Central memory CD8-positive, alpha-beta T cell (primary cell): ENCODE measurements around the gene HMCN2.
A peak's percentile ranks its signal among the peaks of the same experiment; 100 is the strongest.
"Not testable (repeated sequence)": the region's sequence is repeated elsewhere in the genome, so short reads cannot be mapped to it uniquely, and the experiment has no call there.

Source experiments
- ATAC-seq: fragments of 150-1000 bp; cut with Tn5 transposase; replicated peaks from 2 replicates; pipeline ENCODE4 v1.10.0; 2022; ENCODE audit warnings: mild to moderate bottlenecking, moderate FRiP score, moderate number of reproducible peaks; ENCODE audit not compliant: poor library complexity, severe bottlenecking; ENCODE audit errors: extremely low read depth
- DNase-seq, 2 donors: peaks; one replicate each; pipeline ENCODE4 v3.0.0; 2021; ENCODE audit warnings: low spot score in 2 of 2
- H3K27ac Mint-ChIP-seq: one replicate; pipeline ENCODE4 v1.8.0; 2022; ENCODE audit warnings: low read depth, mild to moderate bottlenecking, moderate library complexity, mixed read lengths
- H3K27me3 Mint-ChIP-seq: one replicate; pipeline ENCODE4 v1.8.0; 2022; ENCODE audit warnings: mixed read lengths
- H3K36me3 Mint-ChIP-seq: one replicate; pipeline ENCODE4 v1.8.0; 2022; ENCODE audit warnings: mild to moderate bottlenecking, moderate library complexity, mixed read lengths; ENCODE audit not compliant: insufficient read depth
- H3K4me1 Mint-ChIP-seq: one replicate; pipeline ENCODE4 v1.8.0; 2022; ENCODE audit warnings: mixed read lengths
- H3K4me3 Mint-ChIP-seq: one replicate; pipeline ENCODE4 v1.8.0; 2022; ENCODE audit warnings: mild to moderate bottlenecking, moderate library complexity, mixed read lengths
- H3K9me3 Mint-ChIP-seq: one replicate; pipeline ENCODE4 v1.8.0; 2022; ENCODE audit warnings: mixed read lengths

The HMCN2 gene

DNA sequence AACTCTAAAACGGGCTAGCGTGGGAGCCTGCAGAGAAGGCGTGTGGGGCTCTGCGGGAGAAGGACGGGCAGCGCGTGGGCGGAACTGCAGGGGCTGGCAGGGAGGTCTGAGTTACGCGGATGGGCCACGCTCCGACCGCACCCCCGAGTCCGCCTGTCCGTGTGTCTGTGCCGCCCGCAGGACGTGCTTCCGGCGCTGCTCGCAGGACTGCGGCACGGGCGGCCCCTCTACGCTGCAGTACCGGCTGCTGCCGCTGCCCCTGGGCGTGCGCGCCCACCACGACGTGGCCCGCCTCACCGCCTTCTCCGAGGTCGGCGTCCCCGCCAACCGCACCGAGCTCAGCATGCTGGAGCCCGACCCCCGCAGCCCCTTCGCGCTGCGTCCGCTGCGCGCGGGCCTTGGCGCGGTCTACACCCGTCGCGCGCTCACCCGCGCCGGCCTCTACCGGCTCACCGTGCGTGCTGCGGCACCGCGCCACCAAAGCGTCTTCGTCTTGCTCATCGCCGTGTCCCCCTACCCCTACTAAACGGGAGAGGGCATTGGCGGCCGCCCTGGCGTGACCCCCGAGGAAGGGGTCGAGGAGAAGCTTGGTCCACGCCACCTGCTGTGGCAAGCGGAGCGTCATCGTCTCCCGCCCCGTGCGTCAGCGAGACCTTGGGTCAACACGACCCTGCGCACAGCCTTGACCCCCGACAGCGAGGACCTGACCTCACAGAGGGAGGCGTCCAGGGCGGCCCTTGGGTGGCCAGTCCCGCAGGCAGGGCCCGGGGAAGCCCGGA is 167.8 kb downstream of the HMCN2 start:
- Mint-ChIP-seq H3K36me3 (no peaks in the 10 kb centered on the region), H3K4me3 (peak overlapping the region; percentile 20), H3K9me3 (no peaks in the 10 kb centered on the region), H3K4me1 (no peaks in the 10 kb centered on the region), H3K27ac (no peak overlapping the region), H3K27me3 (peaks cover 80% of the 10 kb centered on the region)
- ATAC-seq (peak; percentile 40), DNase-seq (no peak)

DNA sequence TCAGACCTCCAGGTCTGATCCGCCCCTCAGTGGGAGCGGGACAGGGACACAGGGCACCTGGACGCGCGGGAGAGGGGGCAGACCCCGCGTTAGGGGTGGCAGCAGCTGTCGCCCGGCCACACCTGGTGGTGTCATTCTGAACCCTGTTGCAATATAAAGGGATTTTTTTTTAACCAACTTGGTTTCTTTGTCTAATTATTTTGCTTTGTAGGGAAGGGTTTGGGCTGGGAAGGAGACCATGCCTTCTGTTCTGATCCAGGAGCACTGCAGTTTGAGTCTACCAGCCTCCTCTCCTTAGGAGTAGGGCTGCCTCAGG is 168.3 kb downstream of the HMCN2 start:
- H3K4me3 Mint-ChIP-seq = no peak overlapping the region
- peaks cover 81% of the 10 kb centered on the region for H3K27me3 Mint-ChIP-seq

GRCh38 chr9:130434656-130435055 is 169.1 kb downstream of the HMCN2 start:
- not testable (repeated sequence) for H3K4me1 Mint-ChIP-seq, H3K36me3 Mint-ChIP-seq, DNase-seq, H3K9me3 Mint-ChIP-seq, ATAC-seq, H3K4me3 Mint-ChIP-seq
- Mint-ChIP-seq H3K27me3 (peaks cover 81% of the 10 kb centered on the region), H3K27ac (peak overlapping the region; percentile 19)

More for the DNA sequence above, 168.3 kb downstream of the HMCN2 start:
- H3K27ac Mint-ChIP-seq = no peak overlapping the region
- DNase-seq (no peak), ATAC-seq (no peak)
- H3K36me3 Mint-ChIP-seq = no peaks in the 10 kb centered on the region
- H3K4me1 Mint-ChIP-seq = no peaks in the 10 kb centered on the region
- no peaks in the 10 kb centered on the region for H3K9me3 Mint-ChIP-seq

GRCh38 chr9:130437011-130437789 is 171.6 kb downstream of the HMCN2 start:
- ATAC-seq (no peak), DNase-seq (no peak)
- H3K36me3 Mint-ChIP-seq = no peaks in the 10 kb centered on the region
- H3K9me3 Mint-ChIP-seq = peaks cover 4% of the 10 kb centered on the region
- no peaks in the 10 kb centered on the region for H3K4me1 Mint-ChIP-seq
- peaks cover 79% of the 10 kb centered on the region for H3K27me3 Mint-ChIP-seq
- H3K27ac Mint-ChIP-seq = no peak overlapping the region
- no peak overlapping the region for H3K4me3 Mint-ChIP-seq

- H3K27me3 Mint-ChIP-seq = peaks cover 75% of the 10 kb centered on the region
- no peak for DNase-seq
- peaks cover 6% of the 10 kb centered on the region for H3K9me3 Mint-ChIP-seq
- no peak for ATAC-seq
- H3K36me3 Mint-ChIP-seq = no peaks in the 10 kb centered on the region
- no peak overlapping the region for H3K4me3 Mint-ChIP-seq
- H3K4me1 Mint-ChIP-seq = no peaks in the 10 kb centered on the region
- H3K27ac Mint-ChIP-seq = no peak overlapping the region
Measured at GRCh38 chr9:130438382-130438981, 172.9 kb downstream of the HMCN2 start.

GRCh38 chr9:130441031-130441430 is 175.5 kb downstream of the HMCN2 start:
- Mint-ChIP-seq H3K27ac (no peak overlapping the region), H3K9me3 (peaks cover 6% of the 10 kb centered on the region), H3K36me3 (no peaks in the 10 kb centered on the region), H3K27me3 (peaks cover 63% of the 10 kb centered on the region), H3K4me3 (no peak overlapping the region), H3K4me1 (no peaks in the 10 kb centered on the region)
- ATAC-seq (no peak), DNase-seq (no peak)

GRCh38 chr9:130442746-130443455 is 177.3 kb downstream of the HMCN2 start:
- Mint-ChIP-seq H3K27ac (no peak overlapping the region), H3K9me3 (peaks cover 6% of the 10 kb centered on the region), H3K4me1 (peaks cover under 1% of the 10 kb centered on the region), H3K27me3 (peaks cover 65% of the 10 kb centered on the region), H3K36me3 (no peaks in the 10 kb centered on the region), H3K4me3 (no peak overlapping the region)
- DNase-seq (no peak), ATAC-seq (no peak)

GRCh38 chr9:130443456-130443801 is 177.9 kb downstream of the HMCN2 start:
- peaks cover 4% of the 10 kb centered on the region for H3K4me1 Mint-ChIP-seq
- H3K4me3 Mint-ChIP-seq = peak overlapping the region; percentile 41
- no peak overlapping the region for H3K27ac Mint-ChIP-seq
- no peak for DNase-seq
- H3K9me3 Mint-ChIP-seq = peaks cover 6% of the 10 kb centered on the region
- ATAC-seq = no peak
- no peaks in the 10 kb centered on the region for H3K36me3 Mint-ChIP-seq
- peaks cover 67% of the 10 kb centered on the region for H3K27me3 Mint-ChIP-seq

DNA sequence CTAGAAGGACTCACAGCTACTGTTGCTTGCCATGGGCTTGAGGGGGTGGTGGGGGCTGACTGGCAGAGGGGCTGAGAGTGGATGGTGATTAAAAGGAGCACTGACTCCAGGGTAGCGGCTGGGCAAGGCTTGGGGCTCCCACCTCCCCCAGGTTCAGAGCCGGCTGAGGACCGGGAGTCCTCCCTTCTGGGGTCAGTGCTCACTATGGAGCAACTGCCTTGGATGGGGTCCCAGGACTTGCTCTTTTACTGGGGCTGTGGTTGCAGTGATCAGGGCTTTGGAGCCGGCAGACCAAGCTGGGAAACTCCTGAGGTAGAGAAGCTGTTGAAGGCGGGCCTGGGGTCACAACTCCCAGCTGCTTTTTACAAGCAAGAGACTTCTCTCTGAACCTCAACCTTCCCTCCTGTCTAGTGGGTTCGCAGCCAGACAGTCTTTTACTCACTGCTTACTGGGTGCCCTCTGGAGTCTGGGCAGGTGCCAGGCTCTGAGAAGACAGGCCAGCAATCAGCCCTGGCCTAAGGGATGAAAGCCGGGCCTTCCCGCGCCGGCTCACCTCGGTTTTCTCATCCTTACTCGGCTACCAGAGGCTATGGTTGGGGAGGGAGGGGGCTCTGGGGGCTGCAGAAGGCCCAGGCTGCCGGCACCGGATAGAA is 178.4 kb downstream of the HMCN2 start:
- H3K27me3 Mint-ChIP-seq = peaks cover 66% of the 10 kb centered on the region
- DNase-seq (no peak), ATAC-seq (no peak)
- H3K4me3 Mint-ChIP-seq = peak overlapping the region; percentile 41
- H3K36me3 Mint-ChIP-seq = no peaks in the 10 kb centered on the region
- H3K9me3 Mint-ChIP-seq = peaks cover 6% of the 10 kb centered on the region
- no peak overlapping the region for H3K27ac Mint-ChIP-seq
- H3K4me1 Mint-ChIP-seq = peaks cover 4% of the 10 kb centered on the region

GRCh38 chr9:130444565-130445221 is 179.1 kb downstream of the HMCN2 start, which contains the start of gene ASS1:
Gene ASS1 (plus strand): TSS chr9:130444961. CDS start chr9:130452229, 7,268 bp downstream.
- H3K4me1 Mint-ChIP-seq = peaks cover 4% of the 10 kb centered on the region
- no peaks in the 10 kb centered on the region for H3K36me3 Mint-ChIP-seq
- no peak for DNase-seq
- H3K9me3 Mint-ChIP-seq = peaks cover 6% of the 10 kb centered on the region
- no peak within 1 kb of the TSS for H3K27ac Mint-ChIP-seq
- H3K4me3 Mint-ChIP-seq = peak within 1 kb of the TSS; percentile 60
- ATAC-seq = no peak
- H3K27me3 Mint-ChIP-seq = peaks cover 59% of the 10 kb centered on the region

DNA sequence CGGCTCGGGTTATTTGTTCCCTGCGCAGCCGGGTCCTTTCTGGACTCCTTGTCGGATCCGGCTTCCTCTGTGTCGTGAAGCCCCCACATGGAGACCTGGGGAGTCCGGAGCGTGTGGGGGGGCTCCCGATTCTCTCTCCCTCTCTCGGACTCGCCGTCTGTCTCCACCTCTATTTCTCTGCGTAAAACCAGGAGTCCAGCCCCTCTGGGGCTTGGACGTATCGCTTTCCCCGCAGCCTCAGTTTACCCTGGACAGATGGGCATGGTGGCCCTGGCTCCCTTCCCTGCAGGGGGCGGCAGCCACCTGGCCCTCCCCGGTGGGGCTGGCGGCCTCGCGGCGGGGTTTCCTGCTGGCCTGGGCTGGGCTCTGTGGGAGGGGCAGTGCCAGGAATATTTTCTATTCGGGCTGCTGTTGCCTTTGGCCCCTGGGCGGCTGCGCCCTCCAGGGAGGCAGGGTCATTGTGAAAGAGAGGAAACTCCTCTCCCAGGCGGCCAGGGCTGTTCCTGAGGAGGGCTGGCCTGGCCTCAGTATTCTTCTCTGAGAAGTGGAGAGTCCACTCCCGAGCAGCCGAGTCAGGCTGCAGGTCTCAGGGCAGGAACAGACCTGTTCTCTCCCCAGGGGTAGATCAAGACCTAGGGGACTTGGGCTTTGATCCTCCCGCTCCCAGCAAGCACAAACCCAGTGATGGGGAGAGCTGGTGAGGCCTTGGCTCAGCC is 179.9 kb downstream of the HMCN2 start:
- Mint-ChIP-seq H3K9me3 (peaks cover 6% of the 10 kb centered on the region), H3K27me3 (peaks cover 56% of the 10 kb centered on the region), H3K4me3 (peak overlapping the region; percentile 60), H3K4me1 (peaks cover 4% of the 10 kb centered on the region), H3K36me3 (no peaks in the 10 kb centered on the region), H3K27ac (no peak overlapping the region)
- no peak for DNase-seq
- no peak for ATAC-seq
